Activated naive CD4-positive, alpha-beta T cell treated with anti-CD3 and anti-CD28 coated beads, Interleukin-2, amount 50 U/mL, for 72 hours (primary cell): ENCODE results near the gene NAT9. TPM values are rescaled to one million over a fixed set of nuclear protein-coding genes. Genes with fewer than 3 reads are reported as not detected.

Experiments used
- ATAC-seq, 2 donors: fragments of 150-1000 bp; cut with Tn5 transposase; 2 replicates each; pipeline ENCODE4 v1.10.0; 2021; ENCODE audit warnings: mild to moderate bottlenecking in 2 of 2, moderate library complexity in 2 of 2
- DNase-seq, 2 donors: peaks; one replicate each; pipeline ENCODE4 v3.0.0; 2021 to 2022; ENCODE audit warnings: low spot score in 2 of 2
- H3K27ac Mint-ChIP-seq, 2 donors: one replicate each; pipeline ENCODE4 v1.8.0; 2022; ENCODE audit warnings: mild to moderate bottlenecking in 2 of 2, mixed read lengths in 2 of 2
- H3K36me3 Mint-ChIP-seq, 2 donors: one replicate each; pipeline ENCODE4 v1.8.0; 2022; ENCODE audit warnings: mixed read lengths in 2 of 2
- H3K9me3 Mint-ChIP-seq, 2 donors: one replicate each; pipeline ENCODE4 v1.8.0; 2022; ENCODE audit warnings: mixed read lengths in 2 of 2
- total RNA-seq, 2 donors: library from RNA; stranded (reverse); gene quantifications; one replicate each; pipeline ENCODE4 v1.2.3, GENCODE V29; 2022

The NAT9 gene
- total RNA-seq, 2 donors from 2014 or later, result 38.2 to 57.2 TPM

- Mint-ChIP-seq H3K36me3 (peaks cover 10 to 33% of the 10 kb centered on the region in 2 donors), H3K27ac (peak overlapping the region in 1 of 2 donors; percentile 62), H3K9me3 (no peaks in the 10 kb centered on the region)
- no peak for DNase-seq
- no peak for ATAC-seq
These were observed 2.7 kb downstream of the NAT9 start for GRCh38 chr17:74773414-74773813.

GRCh38 chr17:74772053-74772452 is 4.1 kb downstream of the NAT9 start:
- DNase-seq (no peak), ATAC-seq (no peak)
- Mint-ChIP-seq H3K27ac (peak overlapping the region; percentile 45 to 77), H3K9me3 (no peaks in the 10 kb centered on the region), H3K36me3 (peaks cover 10 to 35% of the 10 kb centered on the region in 2 donors)

- Mint-ChIP-seq H3K27ac (peak overlapping the region in 1 of 2 donors; percentile 72), H3K9me3 (no peaks in the 10 kb centered on the region), H3K36me3 (peaks cover 10 to 35% of the 10 kb centered on the region in 2 donors)
- DNase-seq (no peak), ATAC-seq (no peak)
These were observed 4.7 kb downstream of the NAT9 start for GRCh38 chr17:74771319-74771914.

- peak in 1 of 2 donors; percentile 74 for DNase-seq
- ATAC-seq, result peak; percentile 83 to 86
- peaks cover 4 to 29% of the 10 kb centered on the region in 2 donors for H3K36me3 Mint-ChIP-seq
These were observed 5.4 kb downstream of the NAT9 start for GRCh38 chr17:74770498-74771318.

GRCh38 chr17:74769856-74770497 is 6.2 kb downstream of the NAT9 start:
- Mint-ChIP-seq H3K9me3 (no peaks in the 10 kb centered on the region), H3K27ac (peak overlapping the region; percentile 72 to 88), H3K36me3 (peaks cover 0 to 25% of the 10 kb centered on the region in 2 donors)
- DNase-seq, result no peak
- peak; percentile 4 to 8 for ATAC-seq

More at GRCh38 chr17:74770498-74771318, 5.4 kb downstream of the NAT9 start:
- Mint-ChIP-seq H3K9me3 (no peaks in the 10 kb centered on the region), H3K27ac (peak overlapping the region; percentile 12 to 88)

- peak overlapping the region; percentile 72 to 92 for H3K27ac Mint-ChIP-seq
These were observed 6.8 kb downstream of the NAT9 start for GRCh38 chr17:74769266-74769855.

GRCh38 chr17:74768763-74769114 is 7.4 kb downstream of the NAT9 start:
- H3K27ac Mint-ChIP-seq, result peak overlapping the region; percentile 72 to 92
- H3K36me3 Mint-ChIP-seq, result peaks cover 0 to 20% of the 10 kb centered on the region in 2 donors
- H3K9me3 Mint-ChIP-seq, result no peaks in the 10 kb centered on the region
- ATAC-seq, result no peak
- DNase-seq, result no peak

More at GRCh38 chr17:74769266-74769855, 6.8 kb downstream of the NAT9 start:
- DNase-seq (no peak), ATAC-seq (no peak)
- Mint-ChIP-seq H3K36me3 (peaks cover 0 to 25% of the 10 kb centered on the region in 2 donors), H3K9me3 (no peaks in the 10 kb centered on the region)

- Mint-ChIP-seq H3K36me3 (peaks cover 0 to 19% of the 10 kb centered on the region in 2 donors), H3K9me3 (no peaks in the 10 kb centered on the region), H3K27ac (peak overlapping the region; percentile 72 to 92)
- ATAC-seq, result no peak
- no peak for DNase-seq
These were observed 7.9 kb downstream of the NAT9 start for GRCh38 chr17:74768069-74768762.

- Mint-ChIP-seq H3K36me3 (peaks cover 0 to 10% of the 10 kb centered on the region in 2 donors), H3K27ac (peak overlapping the region in 1 of 2 donors; percentile 72), H3K9me3 (no peaks in the 10 kb centered on the region)
- DNase-seq (no peak), ATAC-seq (no peak)
These were observed 9.0 kb downstream of the NAT9 start for GRCh38 chr17:74767111-74767516.

- peak overlapping the region; percentile 57 to 72 for H3K27ac Mint-ChIP-seq
- ATAC-seq, result no peak
- peaks cover 0 to 8% of the 10 kb centered on the region in 2 donors for H3K36me3 Mint-ChIP-seq
- no peaks in the 10 kb centered on the region for H3K9me3 Mint-ChIP-seq
- no peak for DNase-seq
These were observed 9.7 kb downstream of the NAT9 start for GRCh38 chr17:74766413-74766812.

- ATAC-seq (no peak), DNase-seq (no peak)
- Mint-ChIP-seq H3K9me3 (no peaks in the 10 kb centered on the region), H3K27ac (peak overlapping the region in 1 of 2 donors; percentile 79), H3K36me3 (peaks cover 0 to 8% of the 10 kb centered on the region in 2 donors)
These were observed 11.3 kb downstream of the NAT9 start for GRCh38 chr17:74764751-74765286.

- H3K36me3 Mint-ChIP-seq, result peaks cover 0 to 6% of the 10 kb centered on the region in 2 donors
- DNase-seq (no peak), ATAC-seq (no peak)
- no peaks in the 10 kb centered on the region for H3K9me3 Mint-ChIP-seq
- peak overlapping the region in 1 of 2 donors; percentile 49 for H3K27ac Mint-ChIP-seq
These were observed 12.4 kb downstream of the NAT9 start for GRCh38 chr17:74763565-74764387.

- ATAC-seq (no peak), DNase-seq (no peak)
- Mint-ChIP-seq H3K27ac (no peak overlapping the region), H3K9me3 (no peaks in the 10 kb centered on the region), H3K36me3 (no peaks in the 10 kb centered on the region)
These were observed 14.2 kb downstream of the NAT9 start for GRCh38 chr17:74761931-74762330.

GRCh38 chr17:74761419-74761818 is 14.7 kb downstream of the NAT9 start:
- H3K9me3 Mint-ChIP-seq, result no peaks in the 10 kb centered on the region
- peak overlapping the region; percentile 60 to 69 for H3K27ac Mint-ChIP-seq
- no peak for DNase-seq
- no peak for ATAC-seq
- no peaks in the 10 kb centered on the region for H3K36me3 Mint-ChIP-seq

GRCh38 chr17:74760404-74761105 is 15.6 kb downstream of the NAT9 start:
- DNase-seq (no peak), ATAC-seq (no peak)
- peak overlapping the region; percentile 22 to 60 for H3K27ac Mint-ChIP-seq
- H3K9me3 Mint-ChIP-seq, result no peaks in the 10 kb centered on the region
- H3K36me3 Mint-ChIP-seq, result no peaks in the 10 kb centered on the region
